Measurements from ENCODE around the gene PLAC8L1. TPM values are rescaled to one million over a fixed set of nuclear protein-coding genes. Genes with fewer than 3 reads are reported as not detected.

The PLAC8L1 gene
- total RNA-seq, 1 experiment from 2014 or later = 0.52 TPM

- Histone ChIP-seq H3K4me2 (ENCODE audit: insufficient read depth, insufficient read length, low read length) (no peak overlapping the region), H3K23me2 (ENCODE audit: insufficient read length, low read depth, low read length, poor library complexity, severe bottlenecking) (no peaks in the 10 kb centered on the region), H3K18ac (ENCODE audit: insufficient read length, low read depth, low read length) (no peak overlapping the region), H3K9ac (ENCODE audit: extremely low read depth, insufficient read length, low read length) (no peak overlapping the region), H3K79me2 (ENCODE audit: insufficient read depth, low read length) (no peaks in the 10 kb centered on the region), H2AFZ (ENCODE audit: low read length) (no peak overlapping the region), H2BK15ac (ENCODE audit: low read depth, low read length) (no peak overlapping the region), H3K14ac (ENCODE audit: insufficient read depth, low read length) (no peak overlapping the region), H4K20me1 (ENCODE audit: control insufficient read depth, insufficient read depth, insufficient read length) (no peaks in the 10 kb centered on the region), H2AK5ac (ENCODE audit: insufficient read length, low read length) (no peak overlapping the region), H2BK5ac (ENCODE audit: insufficient read length, low read length) (no peak overlapping the region), H3T11ph (ENCODE audit: low read length) (no peak overlapping the region), H3K4me1 (ENCODE audit: insufficient read depth, low read length) (no peaks in the 10 kb centered on the region), H3K56ac (ENCODE audit: insufficient read length, low read depth, low read length) (no peak overlapping the region), H2BK20ac (ENCODE audit: low read depth, low read length, poor library complexity, severe bottlenecking) (no peak overlapping the region), H4K8ac (replicated peaks; ENCODE audit: insufficient read length, low read depth, low read length) (no peak overlapping the region), H3K27ac (ENCODE audit: insufficient read length, low read depth, low read length) (no peak overlapping the region), H3K23ac (ENCODE audit: insufficient read length, low read depth, low read length) (no peak overlapping the region), H3K4ac (ENCODE audit: low read depth, low read length) (no peak overlapping the region), H4K5ac (ENCODE audit: insufficient read length, low read depth, low read length) (no peak overlapping the region), H2BK12ac (ENCODE audit: insufficient read length, low read depth, low read length) (no peak overlapping the region), H3K27me3 (ENCODE audit: insufficient read depth, low read length) (no peaks in the 10 kb centered on the region), H3K9me3 (ENCODE audit: control insufficient read depth, low read depth, low read length) (no peaks in the 10 kb centered on the region), H4K91ac (ENCODE audit: insufficient read length, low read depth, low read length) (no peak overlapping the region), H2BK120ac (ENCODE audit: low read depth, low read length, poor library complexity, severe bottlenecking) (no peak overlapping the region), H3K79me1 (ENCODE audit: insufficient read depth, low read depth, low read length, poor library complexity, severe bottlenecking) (no peaks in the 10 kb centered on the region)
- TF ChIP-seq CTCF (conservative IDR thresholded peaks at IDR 0.05) = no peak
- Mint-ChIP-seq H3K9me3 (no peaks in the 10 kb centered on the region), H3K36me3 (ENCODE audit: insufficient read depth in 1 of 3, low read depth in 3 of 3) (no peaks in the 10 kb centered on the region; a peak in 1 of 7 replicates), H3K27me3 (ENCODE audit: low read depth) (no peaks in the 10 kb centered on the region), H3K27ac (no peak overlapping the region), H3K4me1 (peaks cover 6 to 10% of the 10 kb centered on the region in 2 experiments), H3K4me3 (no peak overlapping the region)
- no peak for DNase-seq
- WGBS (ENCODE audit: extremely low coverage, insufficient read length, low lambda C conversion rate) = no CpG with 5 or more reads among the region's 4 CpGs
These were observed 58.0 kb downstream of the PLAC8L1 start for GRCh38 chr5:146047396-146047795.
